ENCODE results near the gene UBE2Q1. TPM values are rescaled to one million over a fixed set of nuclear protein-coding genes. Genes with fewer than 3 reads are reported as not detected.

UBE2Q1 gene
- total and polyA plus RNA-seq, 2 of the 4 experiments (the other 2 are of a cell fraction), result 20.6 to 24.7 TPM

DNA sequence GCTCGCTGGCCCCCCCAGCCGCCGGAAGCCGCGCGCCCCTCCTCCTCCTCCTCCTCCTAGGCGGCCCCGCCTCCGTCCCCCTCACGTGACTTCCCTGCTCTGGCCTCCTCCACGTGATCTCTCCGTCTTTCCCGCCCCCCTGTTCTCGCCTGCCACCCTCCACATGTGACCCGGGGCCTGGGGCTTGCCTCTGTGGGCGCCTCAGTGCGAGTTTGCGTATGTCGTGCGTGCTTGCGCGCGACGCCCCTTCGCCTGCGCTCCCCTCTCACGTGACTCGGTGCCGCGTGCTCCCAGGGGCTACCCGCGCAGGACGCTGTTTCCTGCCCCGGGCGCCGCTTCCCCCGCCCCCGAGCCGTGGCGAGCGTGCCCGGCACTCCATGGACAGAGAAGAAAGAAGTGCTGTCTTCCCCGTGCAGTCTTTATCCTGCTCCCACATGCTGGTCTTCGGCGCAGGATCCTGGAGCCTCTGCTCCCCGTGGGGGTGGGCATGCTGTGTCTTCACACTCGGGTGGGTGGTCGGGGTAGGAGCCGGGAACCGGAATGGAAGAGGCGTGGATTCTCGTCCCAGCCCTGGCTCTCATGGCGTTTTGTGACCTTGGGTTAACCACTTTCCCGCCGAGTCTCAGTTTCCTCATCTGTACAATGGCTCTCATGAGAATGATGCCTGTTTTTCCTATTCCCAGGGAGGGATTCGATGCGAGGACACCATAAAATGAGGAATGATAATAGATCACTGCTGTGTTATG lies 431 bp upstream of the UBE2Q1 start (continued):
- TF ChIP-seq, protein P1, sequence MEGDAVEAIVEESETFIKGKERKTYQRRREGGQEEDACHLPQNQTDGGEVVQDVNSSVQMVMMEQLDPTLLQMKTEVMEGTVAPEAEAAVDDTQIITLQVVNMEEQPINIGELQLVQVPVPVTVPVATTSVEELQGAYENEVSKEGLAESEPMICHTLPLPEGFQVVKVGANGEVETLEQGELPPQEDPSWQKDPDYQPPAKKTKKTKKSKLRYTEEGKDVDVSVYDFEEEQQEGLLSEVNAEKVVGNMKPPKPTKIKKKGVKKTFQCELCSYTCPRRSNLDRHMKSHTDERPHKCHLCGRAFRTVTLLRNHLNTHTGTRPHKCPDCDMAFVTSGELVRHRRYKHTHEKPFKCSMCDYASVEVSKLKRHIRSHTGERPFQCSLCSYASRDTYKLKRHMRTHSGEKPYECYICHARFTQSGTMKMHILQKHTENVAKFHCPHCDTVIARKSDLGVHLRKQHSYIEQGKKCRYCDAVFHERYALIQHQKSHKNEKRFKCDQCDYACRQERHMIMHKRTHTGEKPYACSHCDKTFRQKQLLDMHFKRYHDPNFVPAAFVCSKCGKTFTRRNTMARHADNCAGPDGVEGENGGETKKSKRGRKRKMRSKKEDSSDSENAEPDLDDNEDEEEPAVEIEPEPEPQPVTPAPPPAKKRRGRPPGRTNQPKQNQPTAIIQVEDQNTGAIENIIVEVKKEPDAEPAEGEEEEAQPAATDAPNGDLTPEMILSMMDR (conservative IDR thresholded peaks at IDR 0.05; ENCODE audit: low read depth, low read length), result no peak
- TF ChIP-seq RCOR1 (IDR thresholded peaks at IDR 0.05; ENCODE audit: insufficient replicate concordance, low read length), result peak; percentile 88

Measured in IMR-90 (cell line).